ENCODE results near the gene M6PR.

- TF ChIP-seq CTCF (IDR thresholded peaks at IDR 0.05): no peak
- no peak for TF ChIP-seq POLR2A (IDR thresholded peaks at IDR 0.05)
Measured at GRCh38 chr12:8991371-8992345, 42.2 kb upstream of the M6PR start.
